Measurements from ENCODE around the gene SHOC2.
"Not testable (repeated sequence)": the region's sequence is repeated elsewhere in the genome, so short reads cannot be mapped to it uniquely, and the experiment has no call there.

SHOC2 gene

DNA sequence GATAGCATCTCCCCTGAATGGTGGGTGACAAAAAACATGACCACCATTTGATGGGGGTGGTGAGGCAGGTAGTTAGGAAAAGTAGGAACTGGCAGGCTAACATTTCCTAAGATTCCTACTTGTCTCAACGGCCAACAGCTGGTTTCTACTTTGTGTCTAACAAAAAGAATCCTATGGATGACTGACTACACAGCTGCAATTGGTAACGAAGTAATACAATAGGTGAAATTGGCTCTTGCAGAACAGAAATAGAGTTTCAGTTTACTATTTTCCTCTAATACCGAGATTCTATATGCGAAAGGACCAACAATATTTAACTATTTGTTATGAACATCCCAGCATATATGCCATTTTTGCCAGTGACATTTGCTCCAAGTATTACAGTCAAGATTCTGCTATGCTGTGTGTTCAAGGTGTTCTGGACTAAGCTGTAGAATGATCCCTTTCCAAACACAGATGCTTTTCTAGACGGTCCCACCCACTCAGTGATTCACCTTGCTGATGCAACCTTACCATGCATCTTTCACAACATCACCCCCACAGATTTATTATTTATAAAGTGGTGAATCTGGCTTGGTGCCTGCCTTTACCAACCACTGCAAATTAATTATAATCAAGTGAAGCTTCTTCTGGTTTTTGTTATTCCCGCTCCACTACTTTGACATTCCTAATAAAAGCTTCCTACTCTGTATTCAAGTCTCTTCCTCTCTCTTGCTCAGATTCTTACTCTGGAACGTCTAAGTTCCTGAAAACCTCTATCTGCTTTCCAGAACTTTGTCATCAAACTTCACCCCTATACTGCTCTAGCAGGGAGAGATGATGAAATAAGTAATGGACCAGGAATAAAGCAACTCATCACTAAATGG lies 17.2 kb upstream of the SHOC2 start:
- DNase-seq, result peak; percentile 13

DNA sequence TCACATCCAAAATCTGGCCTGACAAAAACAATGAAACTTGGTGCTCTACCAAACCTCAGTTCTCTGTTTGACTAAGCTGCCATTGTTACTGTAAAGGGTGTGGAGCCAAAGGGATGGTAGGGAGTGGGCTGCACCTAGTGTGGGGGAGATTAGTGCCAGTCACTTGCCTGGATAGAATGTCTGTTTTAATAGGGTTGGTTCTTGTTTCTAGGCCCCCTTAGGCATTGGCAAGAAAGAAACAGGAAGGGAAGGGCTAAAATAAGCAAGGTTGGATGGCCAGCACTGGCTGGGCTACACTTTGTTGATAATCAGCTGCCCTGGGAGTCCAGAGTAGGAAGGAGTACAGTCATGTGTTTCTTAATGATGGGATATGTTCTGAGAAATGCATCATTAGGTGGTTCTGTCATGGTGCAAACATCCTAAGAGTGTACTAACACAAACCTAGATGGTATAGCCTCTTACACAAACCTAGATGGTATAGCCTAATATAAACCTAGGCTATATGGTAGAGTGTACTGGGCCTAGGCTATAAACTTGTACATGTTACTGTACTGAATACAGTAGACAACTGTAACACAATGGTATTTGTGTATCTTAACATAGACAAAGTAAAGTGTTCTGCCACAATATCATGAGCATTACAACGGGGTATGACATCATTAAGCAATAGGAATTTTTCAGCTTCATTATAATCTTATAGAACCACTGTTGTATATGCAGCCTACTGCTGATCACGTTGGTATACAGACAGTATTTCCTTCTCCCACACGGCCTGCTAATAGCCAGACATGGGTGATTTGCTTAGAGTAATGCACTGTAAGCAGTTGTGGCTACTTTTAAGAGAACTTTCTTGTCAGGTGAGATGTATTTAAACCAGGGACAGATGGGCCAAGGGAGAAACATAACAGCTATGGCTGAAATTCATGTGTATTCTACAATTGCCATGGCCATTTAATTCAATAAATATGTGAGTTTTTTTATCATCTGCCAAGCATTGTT lies 15.8 kb upstream of the SHOC2 start:
- no peak for DNase-seq

DNA sequence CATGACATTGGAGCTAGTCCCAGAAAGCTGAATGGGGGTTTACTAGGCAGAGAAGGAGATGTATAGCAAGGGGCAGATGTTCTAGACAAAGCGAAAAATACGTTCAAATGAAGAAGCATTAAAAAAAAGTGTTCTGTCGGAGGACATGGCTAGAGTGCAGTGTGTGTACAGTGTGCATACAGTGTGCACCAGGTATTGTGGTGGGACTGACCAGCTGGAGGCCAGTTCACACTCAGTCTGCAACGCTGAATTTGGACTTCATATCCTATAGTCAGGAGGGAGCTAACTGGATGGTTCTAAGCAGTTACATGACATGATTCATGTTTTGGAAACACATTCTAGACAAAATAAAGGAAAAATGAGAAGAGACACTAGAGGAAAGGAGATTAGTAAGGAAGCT lies 9.3 kb upstream of the SHOC2 start:
- DNase-seq, result no peak

DNA sequence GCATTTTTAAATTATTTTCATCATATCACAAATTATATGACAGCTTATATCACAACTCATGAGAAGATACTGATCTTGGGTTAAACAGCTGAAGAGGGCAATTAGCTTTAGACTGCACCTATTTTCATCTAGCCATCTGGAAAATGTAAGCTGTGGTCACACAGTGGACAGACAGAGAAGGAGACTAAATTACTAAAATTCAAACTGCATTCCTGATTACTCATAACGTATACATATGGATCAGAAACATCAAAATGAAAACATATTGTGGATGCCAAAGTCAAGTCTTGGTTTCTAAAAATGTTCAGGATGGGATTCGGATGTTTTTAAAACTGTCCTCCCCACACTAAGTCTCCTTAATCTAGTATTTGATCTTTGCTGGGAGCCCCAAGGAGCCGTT lies 7.0 kb upstream of the SHOC2 start:
- DNase-seq, result no peak

DNA sequence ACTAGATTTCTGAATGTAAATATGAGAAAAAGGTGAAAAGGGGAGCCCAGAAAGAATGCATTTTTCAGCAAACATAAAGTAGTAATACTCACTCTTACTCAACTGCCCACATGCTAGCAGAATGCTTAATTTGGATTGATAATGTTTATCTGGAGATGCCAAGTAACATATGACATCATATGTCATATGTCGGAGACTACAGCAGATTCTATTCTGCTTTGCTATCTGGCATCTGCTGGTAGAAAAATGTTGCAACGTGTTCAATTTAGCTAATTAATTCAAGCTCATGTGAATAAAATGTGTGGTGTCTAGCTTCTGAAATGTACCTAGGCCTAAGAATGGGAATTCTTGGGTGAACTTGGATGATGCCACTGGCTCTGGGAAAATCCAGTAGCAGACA lies 5.0 kb upstream of the SHOC2 start:
- DNase-seq, result no peak

DNA sequence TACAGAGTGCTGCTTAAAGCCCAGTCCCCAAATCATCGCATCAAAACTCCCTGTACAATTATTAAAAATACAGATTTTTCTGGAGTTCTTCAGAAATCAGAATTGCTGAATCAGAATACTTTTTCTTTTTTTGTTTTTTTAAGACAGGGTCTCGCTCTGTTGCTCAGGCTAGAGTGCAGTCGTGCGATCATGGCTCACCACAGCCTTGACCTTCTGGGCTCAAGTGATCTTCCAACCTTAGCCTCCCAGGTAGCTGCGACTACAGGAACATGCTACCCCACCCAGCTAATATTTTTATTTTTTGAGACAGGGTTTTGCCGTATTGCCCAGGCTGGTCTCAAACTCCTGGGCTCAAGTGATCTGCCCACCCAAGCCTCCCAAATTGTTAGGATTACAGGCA lies 4.4 kb upstream of the SHOC2 start:
- no peak for DNase-seq

DNA sequence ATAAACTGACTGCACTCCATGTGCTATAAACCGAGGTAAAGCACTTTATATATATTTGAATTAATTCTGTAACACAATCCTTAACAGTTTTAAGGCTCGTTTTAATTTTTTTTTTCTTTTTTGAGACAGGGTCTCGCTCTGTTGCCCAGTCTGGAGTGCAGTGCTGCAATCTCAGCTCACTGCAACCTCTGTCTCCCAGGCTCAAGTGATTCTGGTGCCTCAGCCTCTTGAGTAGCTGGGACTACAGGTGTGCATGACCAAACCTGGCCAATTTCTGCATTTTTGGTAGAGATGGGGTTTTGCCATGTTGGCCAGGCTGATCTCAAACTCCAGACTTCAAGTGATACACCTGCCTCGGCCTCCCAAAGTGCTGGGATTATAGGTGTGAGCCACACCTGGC lies 3.8 kb upstream of the SHOC2 start:
- not testable (repeated sequence) for DNase-seq

DNA sequence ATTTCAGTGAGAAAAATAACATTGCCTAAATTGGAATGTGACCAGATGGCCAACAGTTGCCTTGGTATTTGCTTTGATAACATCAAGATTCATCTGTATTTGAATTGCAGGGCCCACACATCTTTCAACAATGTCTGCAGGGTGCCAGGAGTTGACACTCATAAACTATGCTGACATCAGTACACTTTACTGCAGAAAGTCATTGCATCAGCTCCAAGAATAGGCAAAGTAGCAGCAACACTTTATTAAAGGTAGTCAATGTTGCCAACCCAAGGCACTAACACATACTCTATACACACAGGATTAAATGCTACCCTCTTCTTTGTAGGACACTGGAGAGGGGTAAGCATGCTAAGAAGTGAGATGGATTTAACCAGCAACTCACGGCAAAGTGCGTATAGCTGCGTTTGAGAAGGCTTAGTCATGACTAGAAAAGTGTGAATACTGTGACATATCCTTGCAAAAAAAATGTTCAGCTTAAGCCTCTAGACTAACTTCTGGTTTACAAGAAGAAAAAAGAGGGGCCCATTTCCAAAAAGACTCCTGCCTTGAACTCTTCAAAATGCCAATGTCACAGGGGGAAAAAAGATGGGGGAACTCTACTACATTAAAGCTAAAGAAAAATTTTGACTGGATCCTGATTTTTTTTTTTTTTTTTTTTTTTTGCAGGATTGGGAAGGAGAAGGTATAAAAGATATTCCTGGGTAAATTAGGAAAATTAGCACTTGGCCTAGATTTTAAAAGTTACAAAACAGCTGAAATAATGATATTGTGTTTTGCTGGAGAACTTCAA lies 2.7 kb upstream of the SHOC2 start:
- peak; percentile 7 for DNase-seq

DNA sequence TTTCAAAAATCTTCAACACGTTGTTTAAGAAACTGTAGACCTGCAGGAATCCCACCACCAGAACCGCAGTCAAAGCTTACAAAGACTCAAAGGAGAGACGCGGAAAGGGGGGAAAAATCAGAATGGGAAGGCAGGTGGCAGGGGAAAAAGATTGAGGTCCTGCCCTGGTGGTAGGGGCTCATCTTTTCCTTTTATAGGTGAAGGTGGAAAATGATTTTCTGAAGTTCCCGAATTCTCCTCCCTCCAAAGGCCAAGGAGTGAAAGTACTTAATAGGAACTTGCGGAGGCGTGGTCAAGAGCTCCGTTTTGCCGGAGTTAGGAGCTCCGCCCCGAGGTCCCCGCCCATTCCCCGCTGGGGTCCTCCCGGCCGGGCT lies 1.1 kb upstream of the SHOC2 start:
- DNase-seq, result peak; percentile 90

DNA sequence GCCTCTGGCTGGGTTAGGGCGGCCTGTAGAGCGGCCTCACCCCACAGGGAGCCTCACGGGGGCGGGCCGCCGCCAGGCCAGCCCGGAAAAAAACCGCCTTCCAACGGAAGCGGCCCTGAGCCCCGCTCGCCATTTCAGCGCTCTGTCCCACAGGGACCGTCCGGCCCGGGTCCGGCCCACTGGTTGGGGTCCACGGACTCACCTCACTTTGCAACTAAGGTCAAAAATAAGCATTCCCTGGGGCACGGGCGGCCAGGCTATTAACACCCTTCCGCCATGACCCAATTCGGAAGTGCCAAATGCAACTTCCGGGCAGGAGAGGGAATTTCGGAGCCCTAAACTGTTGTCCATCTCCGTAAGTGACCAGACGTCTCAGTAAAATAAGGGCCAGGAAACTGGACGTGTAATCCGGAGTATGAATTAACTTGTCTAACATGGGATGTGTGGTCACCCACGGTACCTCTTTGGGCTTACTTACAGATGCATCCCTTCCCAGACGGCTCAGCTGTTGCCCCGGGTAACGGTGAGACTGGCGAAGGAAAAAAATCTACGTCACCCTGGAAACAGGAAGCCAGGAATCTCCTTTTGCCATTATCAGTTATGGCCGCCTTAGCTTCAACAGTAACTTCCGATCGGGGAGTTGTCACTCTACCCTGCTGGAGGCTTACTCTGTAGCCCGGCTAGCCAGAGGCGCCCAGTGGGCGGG lies 608 bp upstream of the SHOC2 start, which contains the start of gene BBIP1:
Gene BBIP1, minus strand, starts transcription at position 538 of the 706 bp plus-strand sequence. CDS start 1,023 bp downstream, outside the sequence.
- DNase-seq, result no peak

DNA sequence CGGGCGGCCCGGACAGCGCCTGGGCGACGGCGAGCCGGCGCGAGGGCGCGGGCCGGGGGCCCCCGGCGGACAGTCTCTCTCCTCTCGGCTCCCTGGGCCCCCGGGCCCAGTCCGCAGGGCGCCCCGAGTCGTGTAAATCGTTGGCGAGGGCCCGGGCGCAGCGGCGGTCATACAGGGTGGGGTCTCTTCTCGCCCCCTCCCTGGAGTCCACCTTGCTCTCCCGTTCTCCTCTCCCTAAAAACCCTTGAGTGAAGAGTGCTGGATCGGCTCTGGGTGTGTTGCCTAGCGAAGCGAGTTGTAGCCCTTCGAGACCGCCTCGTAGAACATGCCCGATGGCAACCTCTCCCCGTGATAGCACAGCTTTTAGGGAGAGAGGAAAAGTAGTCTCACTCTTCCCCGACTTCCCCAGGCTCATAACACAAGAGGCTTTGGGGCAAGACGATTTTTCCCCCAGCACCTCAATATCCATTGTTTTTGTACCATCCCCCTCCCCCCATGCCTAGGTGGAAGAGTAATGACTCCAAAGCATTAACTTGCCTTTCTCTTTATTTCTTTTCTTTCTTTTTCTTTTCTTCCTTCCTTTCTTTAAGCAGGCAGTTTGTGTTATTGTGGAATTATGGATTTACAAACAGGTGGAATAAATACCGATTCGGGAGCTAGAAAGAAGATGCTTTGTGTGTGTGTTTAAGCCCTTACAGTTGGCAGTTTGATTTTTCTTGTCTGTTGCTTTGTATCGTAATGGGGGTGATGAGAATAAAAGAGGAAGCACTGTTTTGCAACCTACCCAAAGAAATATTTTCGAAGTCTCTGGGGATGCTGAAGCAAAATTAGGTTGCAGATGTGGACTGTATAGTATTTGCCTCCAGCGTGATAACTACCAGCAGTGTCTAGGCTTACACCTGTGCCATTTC lies 822 bp downstream of the SHOC2 start:
- peak; percentile 78 for DNase-seq

DNA sequence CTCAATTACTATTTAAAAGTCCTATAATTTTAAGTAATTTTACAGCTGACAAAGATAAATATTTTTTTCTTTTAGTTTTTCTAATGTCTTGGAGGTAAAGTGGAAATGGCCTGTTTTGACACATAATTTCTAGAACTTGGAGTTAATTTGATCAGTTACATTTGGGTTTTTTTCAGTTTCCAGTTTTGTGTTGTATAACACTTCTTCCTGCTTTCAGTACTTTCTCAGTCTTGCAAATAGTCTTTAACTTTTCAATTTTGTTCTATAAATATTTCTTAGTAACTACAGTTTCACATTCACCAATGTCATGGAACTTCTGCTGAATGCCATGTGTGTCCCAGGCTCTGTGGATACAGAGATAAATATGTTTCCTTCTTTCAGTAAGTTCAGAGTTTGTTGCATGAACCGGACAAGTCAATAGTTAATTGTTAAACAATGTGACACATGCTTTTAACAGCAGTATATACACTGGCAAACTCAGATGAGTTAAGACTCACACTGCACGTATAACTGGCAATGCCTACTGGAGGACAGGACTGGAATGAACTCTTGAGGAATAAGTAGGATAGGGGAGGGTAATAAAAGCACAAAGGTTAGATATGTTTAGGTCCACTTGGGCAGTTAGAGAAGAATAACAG lies 4.6 kb downstream of the SHOC2 start:
- DNase-seq, result no peak

DNA sequence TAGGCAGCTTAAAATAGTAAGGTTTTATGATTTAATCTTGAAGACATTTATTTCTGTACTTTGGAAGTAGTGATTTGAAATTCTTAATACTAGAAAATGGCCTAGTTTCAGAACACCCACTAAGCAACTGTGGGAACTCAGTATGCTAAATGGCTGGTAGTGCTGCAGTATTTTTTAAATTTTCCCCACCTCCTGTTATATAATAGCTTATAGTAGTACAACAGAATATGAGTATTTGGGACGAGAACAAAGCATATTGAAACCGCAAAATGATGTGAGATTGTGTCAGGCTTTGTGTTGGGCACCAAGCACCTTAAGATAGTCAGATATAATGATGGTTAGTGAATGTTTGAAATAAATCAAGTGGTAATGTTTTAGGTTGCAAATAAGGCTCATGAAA lies 8.1 kb downstream of the SHOC2 start:
- DNase-seq, result no peak

DNA sequence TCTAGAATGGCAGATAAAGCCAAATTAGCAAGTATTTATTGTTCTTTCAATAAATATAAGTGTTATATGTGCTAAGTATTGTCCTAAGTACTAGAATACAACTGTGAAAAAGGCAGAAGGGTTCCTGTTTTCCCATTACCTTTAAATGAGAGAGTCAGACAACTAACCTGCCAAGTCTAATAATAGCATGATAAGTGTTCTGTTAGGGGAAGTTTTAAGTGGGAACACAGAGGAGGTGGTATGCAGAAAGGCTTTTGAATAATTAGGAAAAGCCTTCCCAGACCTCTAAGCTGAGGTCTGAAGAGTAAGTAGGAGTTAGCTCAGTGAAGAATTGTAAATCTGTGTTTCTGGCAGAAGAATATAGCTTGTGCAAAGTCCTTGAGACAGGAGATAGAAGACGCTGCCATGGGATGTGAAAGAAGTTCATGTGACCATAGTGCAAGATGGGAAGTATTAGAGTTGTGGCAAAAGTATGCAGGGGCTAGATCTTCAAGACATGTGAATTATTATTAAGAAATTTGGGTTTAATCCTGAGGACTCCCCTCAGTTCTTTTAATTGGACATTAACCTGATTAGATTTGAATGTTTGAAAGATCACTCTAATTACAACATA lies 12.5 kb downstream of the SHOC2 start:
- DNase-seq, result no peak

DNA sequence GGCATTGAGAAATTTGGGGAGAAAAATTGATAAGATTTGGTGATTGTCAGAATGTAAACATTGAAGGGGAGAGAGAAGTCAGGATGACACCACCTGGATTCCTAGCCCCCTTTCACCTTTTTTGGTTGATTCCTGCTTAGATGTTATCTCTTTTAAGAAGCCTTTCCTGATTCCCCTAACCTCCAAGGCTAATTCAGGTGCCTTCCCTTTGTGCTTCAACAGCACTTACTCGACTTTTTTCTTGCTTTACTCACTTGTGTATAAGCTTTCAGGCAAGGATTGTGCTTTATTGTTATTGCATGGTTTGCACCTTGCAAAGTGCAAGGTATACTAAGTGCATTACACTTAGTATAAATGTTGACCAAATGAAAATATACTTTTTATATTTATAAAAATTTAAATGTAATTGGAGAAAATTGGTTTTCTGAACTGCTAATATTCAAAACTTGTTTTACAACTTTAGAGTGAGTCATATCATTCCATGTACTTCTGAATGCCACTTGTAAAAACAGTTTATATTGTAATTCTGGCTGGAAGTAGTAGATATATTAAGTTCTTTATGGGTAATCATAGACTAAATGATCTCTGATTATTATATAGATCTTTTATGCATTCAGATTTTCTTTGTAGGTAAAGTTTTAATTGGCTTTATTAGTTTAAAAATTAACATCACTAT lies 13.2 kb downstream of the SHOC2 start:
- no peak for DNase-seq

DNA sequence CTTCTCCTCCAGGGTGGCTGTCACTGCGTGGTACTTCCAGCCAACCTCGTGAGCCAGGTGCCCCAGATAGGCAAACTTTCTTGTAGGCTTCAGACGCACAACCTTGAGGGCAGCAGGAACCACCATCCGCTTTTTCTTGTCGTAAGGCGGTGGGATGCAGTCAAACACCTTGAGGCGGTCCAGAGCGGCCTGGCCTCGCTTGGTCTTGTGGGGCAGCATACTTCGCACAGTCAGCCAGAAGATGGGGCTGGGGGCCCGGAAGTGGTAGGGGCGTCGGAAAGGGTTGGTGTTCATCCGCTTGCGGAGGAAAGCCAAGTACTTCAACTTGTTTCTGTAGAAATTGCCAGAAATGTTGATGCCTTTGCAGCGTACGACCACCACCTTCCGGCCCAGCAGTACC lies 17.4 kb downstream of the SHOC2 start:
- no peak for DNase-seq

DNA sequence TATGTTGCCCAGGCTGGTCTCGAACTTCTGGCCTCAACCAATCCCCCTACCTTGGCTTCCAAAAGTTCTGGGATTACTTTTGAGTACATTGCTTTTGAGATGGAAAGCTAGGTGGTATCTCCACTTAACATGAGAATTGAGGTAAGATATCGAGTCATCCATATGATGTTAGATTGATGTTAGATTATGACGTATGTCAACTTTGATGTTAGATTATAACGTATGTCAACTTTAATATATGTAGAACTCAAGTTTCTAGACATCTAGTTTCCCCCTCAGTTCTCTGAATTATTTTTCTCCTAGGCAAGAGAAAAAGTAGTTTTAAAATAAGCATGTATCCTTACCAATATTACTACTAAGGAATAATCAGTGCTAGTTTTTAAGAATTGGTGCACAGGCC lies 20.0 kb downstream of the SHOC2 start:
- DNase-seq, result no peak

DNA sequence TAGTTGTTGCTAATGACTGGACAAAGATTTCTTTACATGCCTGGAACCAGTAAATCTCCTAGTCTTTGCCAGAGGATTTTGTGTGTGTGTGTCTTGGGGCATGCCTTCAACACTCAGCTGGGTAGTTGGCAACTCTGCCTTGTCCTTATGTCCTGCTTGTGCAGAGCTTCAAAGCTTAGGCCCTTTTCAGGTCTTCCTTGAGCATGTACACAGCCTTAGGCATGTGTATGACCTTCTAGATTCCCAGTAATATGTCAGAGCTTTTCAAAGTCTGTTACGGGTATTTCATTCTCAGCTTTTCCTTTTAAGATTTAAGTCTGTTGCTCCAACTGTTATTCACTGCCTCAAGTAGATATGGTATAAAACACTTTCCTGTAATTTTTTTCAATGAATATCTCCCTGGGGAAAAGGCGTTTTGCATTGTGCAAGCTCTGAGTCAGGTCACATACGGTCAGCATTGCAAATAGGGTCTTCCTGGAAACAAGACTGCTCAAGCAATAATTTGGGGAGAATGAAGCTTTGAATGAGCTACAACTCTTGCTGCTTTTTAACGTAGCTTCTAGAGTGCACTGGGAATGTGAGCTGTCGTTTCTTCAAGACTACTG lies 25.5 kb downstream of the SHOC2 start:
- DNase-seq, result peak; percentile 9

DNA sequence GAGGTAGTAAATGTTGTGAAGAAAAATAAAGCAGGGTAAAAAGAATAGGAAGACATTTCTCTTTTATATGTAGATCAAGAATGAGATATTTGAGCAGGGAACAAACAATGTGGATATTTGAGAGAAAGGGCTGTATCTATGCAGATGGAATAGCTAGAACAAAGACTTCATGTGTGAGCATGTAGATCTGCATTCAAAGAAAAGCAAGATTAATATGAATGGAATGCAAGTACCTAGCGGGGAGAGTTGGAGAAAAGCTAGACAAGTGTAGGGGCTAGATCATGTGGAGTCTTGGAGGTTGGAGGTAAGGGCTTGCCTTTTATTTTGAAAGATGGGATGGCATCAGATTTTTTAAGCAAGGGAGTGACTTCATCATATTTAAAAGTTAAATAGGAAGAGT lies 27.1 kb downstream of the SHOC2 start:
- no peak for DNase-seq
